Measurements from ENCODE around the gene SPAG17. TPM values are rescaled to one million over a fixed set of nuclear protein-coding genes. Genes with fewer than 3 reads are reported as not detected.
A peak's percentile ranks its signal among the peaks of the same experiment; 100 is the strongest.

Gene SPAG17
- total RNA-seq, 1 donor from 2014 or later: not detected

DNA sequence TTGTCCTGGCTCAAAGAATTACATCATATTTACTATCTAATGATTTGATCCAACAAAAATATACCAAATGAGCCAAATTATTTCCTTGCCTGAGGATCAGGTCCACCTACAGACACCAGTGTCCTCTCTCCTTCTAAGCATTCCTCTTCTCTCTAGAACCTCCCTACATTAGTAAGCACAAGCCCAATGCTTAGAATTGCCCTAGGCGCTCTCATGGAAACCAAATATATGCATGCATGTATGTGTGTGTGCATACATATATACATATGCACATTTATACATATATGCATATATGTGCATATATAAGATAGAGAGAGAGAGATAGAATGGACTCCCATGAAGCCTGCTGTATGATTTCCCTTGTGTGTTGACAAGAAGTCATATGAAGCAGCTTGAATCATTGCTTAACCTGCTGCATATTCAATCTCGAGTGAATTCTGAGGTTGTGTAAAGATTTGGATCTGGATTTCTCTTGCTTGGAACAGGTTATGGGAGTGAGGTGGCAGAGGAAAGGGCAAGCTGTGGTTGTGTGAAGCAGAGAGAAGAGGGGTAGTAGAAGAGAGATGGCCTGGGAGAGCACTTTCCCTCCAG is 66.1 kb downstream of the SPAG17 start:
- DNase-seq (ENCODE audit: low read depth in 2 of 2): no peak

DNA sequence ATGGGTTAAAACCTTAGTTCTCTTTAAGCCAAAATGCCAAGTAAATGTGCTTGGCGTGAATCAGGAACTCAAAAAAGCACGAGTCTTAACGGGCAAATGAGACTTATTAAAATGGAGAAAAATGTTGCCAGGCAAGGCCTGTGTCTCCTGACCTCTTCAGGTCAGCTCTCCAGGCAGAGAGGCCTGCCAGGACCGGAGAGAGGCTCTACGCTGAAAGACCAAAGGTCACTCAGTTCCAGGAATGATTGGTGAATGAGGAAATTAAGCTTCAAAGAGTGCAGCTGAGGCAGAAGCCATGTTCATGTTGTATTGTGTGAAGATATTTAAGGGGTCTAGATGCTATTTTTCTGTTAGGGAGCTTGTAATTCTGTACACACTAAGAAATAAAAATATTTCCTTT is 66.6 kb downstream of the SPAG17 start:
- no peak for DNase-seq (ENCODE audit: low read depth in 2 of 2)

DNA sequence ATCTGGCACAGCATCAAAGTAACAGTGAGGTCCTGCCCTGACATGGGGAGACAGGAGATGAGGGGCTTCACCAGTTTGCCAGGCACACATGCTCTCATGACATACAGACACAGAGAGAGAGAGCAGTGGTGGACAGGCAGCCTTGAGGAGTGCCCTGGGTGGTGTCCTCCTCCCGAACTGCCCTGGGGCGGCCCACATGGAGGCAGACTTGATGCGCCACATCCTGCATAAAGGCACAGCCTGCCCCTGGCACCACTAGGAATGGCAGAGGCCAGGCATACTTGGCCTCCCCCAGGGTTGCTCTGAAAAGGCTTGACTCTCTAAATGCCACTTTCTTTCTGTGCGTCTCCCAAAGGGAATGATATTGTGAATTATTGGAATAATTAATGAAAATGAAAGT is 67.5 kb downstream of the SPAG17 start:
- no peak for DNase-seq (ENCODE audit: low read depth in 2 of 2)

DNA sequence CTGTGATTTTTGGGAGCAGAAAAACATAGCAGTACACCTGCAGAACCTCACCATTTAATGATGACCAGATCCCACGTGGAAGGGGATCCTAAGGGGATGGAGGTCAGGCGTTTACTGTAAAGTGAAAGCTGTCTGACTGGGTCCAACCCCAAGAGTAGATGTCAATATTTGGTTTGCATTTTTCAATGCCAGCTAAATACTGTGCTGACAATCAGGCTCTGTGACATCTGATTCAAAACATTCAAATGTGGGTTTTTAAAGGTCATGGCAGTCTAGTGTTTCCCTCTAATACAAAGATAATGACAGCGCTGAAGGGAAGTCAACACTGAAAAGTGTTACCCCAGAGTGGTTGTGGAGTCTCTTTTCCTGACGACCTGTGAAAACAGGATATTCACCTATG is 68.1 kb downstream of the SPAG17 start:
- no peak for DNase-seq (ENCODE audit: low read depth in 2 of 2)

DNA sequence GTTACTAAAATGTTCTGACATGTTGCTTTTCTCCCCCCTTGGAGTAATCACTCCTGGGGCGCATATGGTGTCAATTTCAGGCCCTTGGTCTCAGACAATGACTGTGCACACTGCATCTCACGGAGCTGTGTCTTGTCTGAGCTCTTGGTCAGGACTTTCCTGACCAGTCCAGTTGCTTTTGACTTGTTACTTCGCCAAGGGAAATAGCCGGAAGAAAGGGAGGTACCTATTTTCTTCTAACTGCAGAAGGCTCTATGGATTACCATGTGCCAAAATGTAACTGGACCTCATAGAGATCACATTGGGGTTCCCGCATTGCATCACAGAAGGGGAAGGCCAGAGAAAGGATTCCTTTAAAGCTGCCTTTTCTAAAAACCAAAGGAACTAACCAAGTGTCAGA is 68.6 kb downstream of the SPAG17 start:
- DNase-seq (ENCODE audit: low read depth in 2 of 2): no peak

DNA sequence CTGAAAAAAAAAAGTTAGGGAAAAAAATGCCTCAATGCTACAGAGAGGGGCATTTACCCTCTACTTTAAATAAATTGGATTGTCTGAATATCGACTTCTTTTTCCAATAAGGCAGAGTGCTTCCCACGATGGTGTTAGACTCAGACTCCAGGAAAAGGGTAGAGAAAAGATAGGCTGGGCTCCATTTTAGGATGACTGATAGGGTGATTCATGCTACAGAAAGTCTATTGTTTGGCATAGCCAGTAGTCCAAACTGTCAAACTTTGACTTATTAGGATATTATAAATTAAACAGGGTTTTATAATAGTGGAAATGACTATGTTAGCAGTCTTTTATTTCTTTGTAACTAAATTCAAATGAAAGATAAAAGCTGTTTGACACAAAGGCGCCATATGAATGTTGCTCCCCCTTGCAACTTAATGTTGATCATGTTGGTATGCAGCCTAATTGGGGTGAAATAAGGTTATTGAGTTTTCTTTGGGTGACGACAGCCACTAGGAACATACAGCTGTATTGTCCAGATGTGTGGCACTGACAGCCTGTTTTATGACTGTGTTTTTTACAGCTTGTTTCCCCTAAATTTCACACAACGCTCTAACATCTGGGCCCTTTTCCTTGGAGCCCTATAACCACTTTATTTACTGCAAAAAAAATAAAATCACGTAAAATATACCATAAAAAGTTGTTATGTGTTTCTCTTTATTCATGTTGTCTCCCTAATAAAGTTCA is 69.3 kb downstream of the SPAG17 start:
- DNase-seq (ENCODE audit: low read depth in 2 of 2): peak; percentile 1 to 62

DNA sequence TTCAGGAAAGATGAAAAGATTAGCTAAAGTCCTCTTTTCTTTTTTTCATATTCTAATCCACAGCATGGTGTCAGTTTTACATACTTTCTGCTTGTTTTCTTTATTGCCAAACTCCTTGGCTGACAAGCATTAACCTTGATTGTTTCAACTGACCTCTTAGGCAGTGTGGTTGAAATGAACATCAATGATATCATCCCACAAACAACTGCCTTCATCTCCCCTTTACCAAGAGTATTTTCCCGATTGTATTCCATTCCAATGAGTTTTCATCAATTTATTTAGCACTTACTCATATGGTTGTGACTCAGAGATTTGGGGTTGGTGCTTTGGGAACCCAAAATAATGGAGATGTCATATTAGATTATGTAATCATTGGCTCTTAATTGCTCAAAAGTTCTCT is 71.8 kb downstream of the SPAG17 start:
- peak in 1 of 2 donors; percentile 52 for DNase-seq (ENCODE audit: low read depth in 2 of 2)

DNA sequence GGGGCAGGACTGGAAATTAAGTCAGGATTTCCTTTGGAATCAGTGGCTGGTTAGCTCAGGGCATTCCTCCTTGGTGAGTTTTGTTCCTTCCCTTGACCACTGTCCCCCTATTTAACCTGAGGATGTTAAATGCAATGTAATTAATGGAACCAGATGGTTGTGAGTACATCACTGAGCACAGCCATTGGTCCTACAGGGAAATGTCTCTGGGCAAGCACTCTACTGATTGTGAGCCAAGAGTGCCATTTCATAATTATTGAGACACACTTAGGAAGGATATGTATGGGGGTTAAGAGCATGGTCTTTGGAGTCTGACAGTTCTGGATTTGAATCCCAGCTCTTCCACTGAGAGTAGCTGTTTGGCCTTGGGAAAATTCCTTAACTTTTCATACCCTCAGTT is 74.4 kb downstream of the SPAG17 start:
- DNase-seq (ENCODE audit: low read depth in 2 of 2): no peak

DNA sequence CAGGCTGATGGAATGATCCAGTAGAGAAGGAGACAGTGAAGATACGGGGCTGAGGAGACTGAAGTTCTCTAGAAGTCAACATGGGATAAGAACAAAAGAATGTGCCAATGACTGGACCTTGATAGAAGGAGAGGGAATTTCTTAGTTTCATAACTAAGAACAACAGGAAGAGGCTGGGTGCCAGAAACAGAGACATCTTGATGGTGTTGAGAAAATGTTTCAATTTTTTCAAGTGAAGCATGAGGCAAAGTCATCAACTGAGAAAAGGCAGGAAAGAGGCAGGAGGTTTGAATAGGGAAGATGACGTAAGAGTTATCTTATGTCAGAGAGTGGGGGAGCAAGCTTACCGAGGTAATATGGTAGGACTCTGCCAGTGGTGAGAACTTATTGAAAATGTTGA is 80.1 kb downstream of the SPAG17 start:
- no peak for DNase-seq (ENCODE audit: low read depth in 2 of 2)

DNA sequence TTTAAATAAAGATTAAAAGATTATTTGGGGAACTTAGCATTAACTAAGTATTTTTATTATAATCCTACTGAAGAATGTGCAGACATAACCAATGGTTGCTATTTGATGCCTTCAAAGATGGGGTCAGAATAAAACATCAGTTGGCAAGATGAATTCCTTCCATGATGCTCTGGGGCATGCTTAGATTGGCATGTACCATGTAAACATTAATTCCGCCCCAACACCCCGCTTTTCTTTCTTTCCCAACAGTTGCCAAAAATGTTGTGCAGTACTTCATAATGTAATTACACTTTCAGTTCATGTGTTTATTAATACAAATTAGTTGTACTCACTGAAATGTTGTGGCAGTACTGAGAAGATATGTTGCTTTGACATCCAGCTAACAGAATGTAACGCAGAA is 82.6 kb downstream of the SPAG17 start:
- DNase-seq (ENCODE audit: low read depth in 2 of 2): no peak

DNA sequence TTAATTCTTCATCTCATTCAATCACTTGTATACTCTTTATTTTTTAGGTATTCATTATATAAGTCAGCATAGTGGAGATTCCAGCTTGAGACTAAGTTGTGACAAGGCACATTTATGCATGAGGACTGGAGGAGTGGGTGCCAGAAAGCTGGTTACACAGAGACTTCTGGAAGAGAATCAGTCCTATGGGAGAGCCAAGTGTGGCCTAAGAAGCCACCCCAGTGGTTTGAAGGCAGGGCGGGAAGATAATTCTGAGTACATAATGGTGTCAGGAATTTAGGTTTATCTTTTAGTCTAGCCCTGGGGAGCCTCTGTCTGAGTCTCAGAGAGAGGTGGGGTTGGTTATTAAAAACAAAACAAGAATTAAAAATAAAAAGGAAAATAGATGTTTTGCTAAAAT is 83.0 kb downstream of the SPAG17 start:
- DNase-seq (ENCODE audit: low read depth in 2 of 2): no peak

DNA sequence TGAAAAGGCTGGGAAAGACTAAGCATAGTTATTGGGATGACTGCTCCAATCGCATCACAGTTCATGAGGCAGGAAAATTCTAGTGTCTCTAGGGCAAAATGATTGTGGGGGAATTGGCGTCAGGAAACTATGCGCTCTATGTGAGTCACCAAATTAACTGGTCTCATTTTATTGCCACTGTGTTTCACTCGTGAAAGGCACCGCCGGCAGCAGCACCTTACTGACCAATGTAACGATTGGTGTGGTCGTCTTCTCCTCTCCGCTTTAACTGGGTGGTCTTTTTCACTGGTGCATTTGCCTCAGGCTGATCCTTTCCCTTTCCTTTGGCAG is 83.5 kb downstream of the SPAG17 start:
- no peak for DNase-seq (ENCODE audit: low read depth in 2 of 2)

DNA sequence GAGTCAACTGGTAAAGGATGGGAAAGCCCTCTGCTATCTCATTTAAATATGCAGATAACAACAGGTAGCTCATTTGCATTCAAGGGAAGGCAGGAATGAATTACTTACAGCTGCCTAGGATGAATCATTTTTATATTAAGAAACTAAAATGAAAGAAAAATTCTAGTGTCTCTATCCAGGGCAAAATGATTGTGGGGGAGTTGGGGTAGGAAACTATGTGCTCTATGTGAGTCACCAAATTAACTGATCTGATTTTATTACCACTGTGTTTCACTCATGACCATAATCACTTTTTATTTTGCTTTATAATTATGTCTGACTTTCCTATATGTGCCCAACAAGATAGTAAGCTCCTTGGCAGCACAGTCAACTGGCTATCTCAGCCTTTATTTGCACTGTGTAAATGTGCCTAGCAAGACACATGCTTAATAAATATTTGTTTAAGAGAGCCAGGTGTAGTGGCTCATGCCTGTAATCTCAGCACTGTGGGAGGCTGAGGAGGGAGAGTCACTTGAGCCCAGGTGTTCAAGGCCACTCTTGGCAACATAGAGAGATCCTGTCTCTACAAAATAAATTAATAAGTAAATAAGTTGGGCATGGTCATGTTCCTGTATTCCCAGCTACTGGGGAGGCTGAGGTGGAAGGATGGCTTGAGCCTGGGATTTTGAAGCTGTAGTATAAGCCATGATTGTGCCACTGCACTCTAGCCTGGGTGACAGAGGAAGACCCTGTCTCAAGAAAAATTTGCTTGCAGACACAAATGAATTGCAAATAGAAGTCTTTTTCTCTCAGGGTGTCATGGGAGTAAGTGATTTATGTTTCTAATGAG is 84.1 kb downstream of the SPAG17 start:
- DNase-seq (ENCODE audit: low read depth in 2 of 2): no peak

DNA sequence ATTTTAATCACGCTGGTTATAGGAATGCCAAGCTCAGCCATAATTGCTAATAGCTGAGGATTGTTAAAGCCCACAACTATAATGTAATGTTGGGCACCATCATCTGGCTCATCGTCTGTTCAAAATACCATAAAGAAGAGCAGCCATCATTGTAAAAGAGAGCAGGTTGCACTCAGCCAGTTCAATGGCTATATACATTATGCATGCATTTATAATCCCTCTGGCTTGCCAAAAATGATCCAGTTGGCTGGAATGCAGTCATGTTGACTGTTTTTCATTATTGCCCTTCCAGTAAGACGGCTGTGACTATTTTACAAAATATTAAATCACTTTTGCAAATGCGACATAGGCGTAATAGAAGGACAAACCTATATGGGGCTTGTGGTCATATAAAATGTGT is 85.3 kb downstream of the SPAG17 start:
- DNase-seq (ENCODE audit: low read depth in 2 of 2): no peak

DNA sequence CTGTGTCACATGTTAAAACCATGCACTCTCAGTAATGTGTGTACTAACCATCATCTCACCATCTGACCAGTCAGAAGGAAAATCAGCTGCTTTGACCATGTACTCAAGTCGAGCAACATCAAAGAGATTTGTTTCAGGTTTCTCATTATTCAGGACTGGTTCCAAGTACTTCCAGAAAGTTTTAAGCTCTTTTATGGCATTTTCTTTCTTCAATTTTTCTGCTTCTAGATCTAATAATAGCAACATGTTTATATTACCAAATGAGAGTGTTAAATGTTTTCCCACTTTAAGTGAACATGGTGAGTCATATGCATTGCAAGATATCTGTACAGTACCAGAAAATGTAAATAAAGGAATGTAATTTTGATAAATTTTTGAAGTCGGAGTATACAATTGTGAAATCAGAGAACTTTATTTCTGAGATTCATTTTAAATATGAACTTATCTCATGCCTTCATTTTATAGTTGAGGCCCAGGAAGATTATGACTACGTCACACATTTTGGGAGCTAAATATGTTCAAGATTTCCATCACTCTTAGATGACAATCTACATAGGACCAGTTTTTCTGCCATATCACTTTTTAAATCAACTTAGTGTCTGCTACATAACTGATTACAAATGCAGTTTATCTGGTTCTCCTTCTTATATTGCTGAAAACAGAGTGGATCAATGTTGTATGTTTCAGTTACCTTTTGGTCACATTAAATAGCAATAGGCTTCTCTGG is 87.2 kb downstream of the SPAG17 start:
- DNase-seq (ENCODE audit: low read depth in 2 of 2): no peak

DNA sequence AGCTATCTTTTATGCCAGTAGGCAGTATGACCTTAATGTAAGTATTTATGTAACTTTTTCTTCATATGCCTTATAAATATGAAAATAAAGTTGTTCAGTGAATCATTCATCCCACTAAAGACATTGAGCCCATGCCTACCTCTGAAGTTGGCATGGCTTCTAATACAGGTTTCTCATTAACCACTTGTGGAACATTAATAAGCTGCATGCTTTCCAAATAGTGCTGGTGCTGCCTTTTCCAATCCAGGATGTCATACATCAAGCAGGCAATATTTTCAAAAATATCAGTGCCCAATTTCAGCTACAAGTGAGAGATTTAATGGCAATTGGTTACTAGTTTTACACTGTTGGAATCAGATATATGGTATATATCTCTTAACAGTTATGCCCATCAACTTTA is 92.0 kb downstream of the SPAG17 start:
- no peak for DNase-seq (ENCODE audit: low read depth in 2 of 2)

DNA sequence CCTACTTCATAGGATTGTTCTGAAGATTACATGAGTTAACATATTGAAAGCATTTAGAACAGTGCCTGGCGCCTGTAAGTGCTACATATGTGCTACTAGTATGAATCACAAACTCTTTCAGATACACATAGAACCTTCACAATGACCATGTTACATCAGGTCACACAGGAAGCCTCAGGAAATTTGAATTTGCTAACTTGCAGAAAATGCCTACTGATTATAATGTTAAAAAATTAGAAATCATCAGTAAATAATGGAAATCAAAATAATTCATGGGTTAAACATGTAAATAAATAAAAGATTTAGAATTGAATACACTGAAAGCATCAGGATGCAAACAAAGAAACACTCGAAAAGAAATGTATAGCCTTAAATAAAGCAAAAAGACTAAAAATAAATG is 94.9 kb downstream of the SPAG17 start:
- DNase-seq (ENCODE audit: low read depth in 2 of 2): no peak

DNA sequence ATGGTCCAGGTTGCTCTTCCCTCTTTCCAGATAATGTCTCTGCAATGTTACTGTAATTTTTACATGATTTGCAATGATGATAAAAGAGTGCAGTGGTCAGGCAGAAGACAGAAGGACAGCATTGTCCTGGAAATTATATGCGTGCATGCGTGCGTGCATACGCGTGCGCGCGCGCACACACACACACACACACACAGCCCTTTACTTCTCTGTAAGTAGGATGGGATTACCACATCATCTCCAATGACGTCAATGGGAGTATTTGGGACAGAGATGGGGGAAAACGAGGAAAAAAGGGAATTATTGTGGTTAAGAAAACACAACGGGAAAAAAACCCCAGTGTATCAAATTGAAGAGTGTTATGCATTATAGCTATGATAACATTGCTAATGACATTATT is 99.7 kb downstream of the SPAG17 start:
- DNase-seq (ENCODE audit: low read depth in 2 of 2): no peak

DNA sequence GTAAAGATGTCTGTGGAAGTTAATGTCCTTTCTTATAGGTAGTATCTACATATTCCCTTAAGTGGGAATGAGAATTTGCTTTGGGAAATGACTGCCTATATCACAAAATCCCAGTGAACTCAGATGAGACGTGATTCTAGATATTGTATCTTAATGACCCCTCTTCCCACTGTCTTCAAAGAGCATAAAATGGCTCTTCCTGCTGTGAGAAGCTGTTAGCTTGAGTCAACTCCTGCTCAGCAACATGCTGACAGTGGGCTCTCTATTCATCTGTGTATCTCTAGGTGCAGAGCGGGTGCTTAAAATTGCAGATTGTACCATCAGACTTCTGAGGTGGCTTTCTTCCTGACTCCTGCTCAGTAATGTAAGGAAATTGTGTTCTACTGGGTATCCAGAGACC is 100.6 kb downstream of the SPAG17 start:
- no peak for DNase-seq (ENCODE audit: low read depth in 2 of 2)

DNA sequence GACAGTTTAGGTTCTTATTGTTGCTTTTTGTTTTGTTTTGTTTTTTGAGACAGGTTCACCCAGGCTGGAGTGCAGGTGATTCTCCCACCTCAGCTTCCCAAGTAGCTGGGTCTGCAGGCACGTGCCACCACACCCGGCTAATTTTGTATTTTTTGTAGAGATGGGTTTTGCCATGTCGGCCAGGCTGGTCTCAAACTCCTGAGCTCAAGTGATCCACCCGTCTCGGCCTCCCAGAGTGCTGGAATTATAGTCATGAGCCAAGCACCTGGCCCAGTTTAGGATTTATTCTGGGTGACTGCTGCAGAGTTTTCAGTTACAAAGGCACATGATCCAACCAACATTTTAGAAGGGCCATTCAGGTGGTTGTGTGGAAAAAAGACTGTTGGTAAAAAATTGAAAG is 102.0 kb downstream of the SPAG17 start:
- no peak for DNase-seq (ENCODE audit: low read depth in 2 of 2)

DNA sequence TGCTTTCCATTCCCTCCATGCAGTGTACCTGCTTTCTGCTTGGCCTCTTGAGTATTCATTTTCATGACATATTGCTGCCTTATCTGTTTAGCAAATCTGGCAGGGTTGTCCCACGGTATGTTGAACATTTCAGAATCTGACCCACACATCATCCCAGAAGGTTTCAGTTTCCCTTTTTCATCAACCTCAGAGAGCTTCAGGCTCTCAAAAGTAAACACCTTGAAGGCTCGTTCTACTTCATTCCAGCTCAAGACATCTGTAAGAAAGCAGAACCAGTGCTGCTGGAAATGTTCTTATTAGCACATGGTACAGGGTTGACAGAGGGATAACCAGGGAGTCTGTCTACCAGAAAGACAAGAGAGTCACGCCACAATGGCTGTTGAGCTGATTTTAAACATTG is 103.6 kb downstream of the SPAG17 start:
- DNase-seq (ENCODE audit: low read depth in 2 of 2): no peak

DNA sequence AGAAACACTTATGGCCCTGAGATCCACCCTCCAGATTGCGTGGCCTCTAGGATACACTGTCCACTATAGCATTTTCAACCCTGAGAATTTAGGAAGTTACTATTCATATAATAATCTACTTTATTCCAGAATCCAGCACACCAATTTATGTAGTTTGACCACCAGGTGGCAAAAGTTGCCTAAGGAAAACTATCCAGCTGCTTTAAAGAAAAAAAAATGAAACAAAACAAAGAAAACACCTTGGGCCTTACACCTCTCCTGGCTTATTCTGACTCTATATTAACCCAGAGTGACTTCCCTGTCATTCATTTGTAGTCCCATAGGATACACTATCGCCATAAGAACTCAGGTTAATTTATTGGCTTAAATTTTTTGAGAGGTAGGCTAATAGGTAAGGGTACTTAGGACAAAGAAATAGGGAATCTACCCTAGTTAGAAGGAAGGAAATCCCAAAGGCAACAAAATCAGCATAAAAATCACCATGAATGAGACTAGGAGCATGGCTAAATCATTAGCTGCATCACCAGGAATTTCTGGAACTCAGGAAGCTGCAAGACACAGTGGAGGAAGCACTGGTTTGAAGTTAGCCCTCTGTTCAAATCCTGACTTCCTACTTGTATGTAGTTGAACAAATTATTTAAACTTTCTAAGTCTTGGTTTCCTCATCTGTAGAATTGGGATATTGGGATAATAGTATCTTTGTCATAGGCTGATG is 107.5 kb downstream of the SPAG17 start:
- peak; percentile 45 to 49 for DNase-seq (ENCODE audit: low read depth in 2 of 2)
